WTC11 (cell line): Measurements from ENCODE around the gene ESCO1. TPM values are rescaled to one million over a fixed set of nuclear protein-coding genes. Genes with fewer than 3 reads are reported as not detected.

Source experiments
- ATAC-seq: fragments of 200-7000 bp; cut with Tn5 transposase; 2 replicates; pipeline ENCODE4 v1.10.0; 2021; ENCODE audit warnings: mild to moderate bottlenecking, moderate library complexity
- CTCF ChIA-PET: fragments of 300-600 bp; sonication (Branson Sonifier 250); formaldehyde crosslinking; loops from one replicate; lab custom pipeline; 2021; ENCODE audit warnings: antibody characterized with exemption; lab: Charles Lee
- POLR2A ChIA-PET: fragments of 350-600 bp; sonication (Branson Sonifier 250); formaldehyde crosslinking; loops from one replicate; lab custom pipeline; 2021; ENCODE audit warnings: antibody characterized with exemption; lab: Charles Lee
- DNase-seq: peaks from one replicate; pipeline ENCODE4 v3.0.0; 2021; ENCODE audit warnings: low spot score
- H3K27ac Mint-ChIP-seq: 2 replicates; pipeline ENCODE4 v1.8.0; 2021; ENCODE audit warnings: mixed read lengths
- H3K27me3 Mint-ChIP-seq: 2 replicates; pipeline ENCODE4 v1.8.0; 2021; ENCODE audit warnings: low read depth, mild to moderate bottlenecking, moderate library complexity, mixed read lengths
- H3K36me3 Mint-ChIP-seq: 2 replicates; pipeline ENCODE4 v1.8.0; 2021; ENCODE audit warnings: mixed read lengths
- H3K4me1 Mint-ChIP-seq: 2 replicates; pipeline ENCODE4 v1.8.0; 2022; ENCODE audit warnings: mixed read lengths
- H3K4me3 Mint-ChIP-seq: 2 replicates; pipeline ENCODE4 v1.8.0; 2021; ENCODE audit warnings: mild to moderate bottlenecking, moderate library complexity, mixed read lengths
- H3K9me3 Mint-ChIP-seq: 2 replicates; pipeline ENCODE4 v1.8.0; 2021; ENCODE audit warnings: mixed read lengths
- ATF2 ChIP-seq: sonication (generic); formaldehyde crosslinking; IDR thresholded peaks from 2 replicates; pipeline ENCODE4 v1.8.1; 2022; ENCODE audit warnings: low read depth, missing genetic modification reagents, borderline replicate concordance
- CDX4 ChIP-seq: fragments of 250-450 bp; sonication (Bioruptor Pico); IDR thresholded peaks from 2 replicates; pipeline ENCODE4 v1.9.0; 2021; ENCODE audit warnings: moderate library complexity, mild to moderate bottlenecking, inconsistent platforms, borderline replicate concordance
- CREM ChIP-seq: sonication (generic); formaldehyde crosslinking; IDR thresholded peaks from 2 replicates; pipeline ENCODE4 v1.8.1; 2022; ENCODE audit warnings: mild to moderate bottlenecking, missing genetic modification reagents, moderate library complexity
- FOXJ3 ChIP-seq: sonication (generic); formaldehyde crosslinking; IDR thresholded peaks from 2 replicates; pipeline ENCODE4 v1.9.0; 2021; ENCODE audit warnings: missing genetic modification reagents, mild to moderate bottlenecking, borderline replicate concordance
- FOXP1 ChIP-seq: sonication (generic); formaldehyde crosslinking; IDR thresholded peaks from 2 replicates; pipeline ENCODE4 v1.8.0; 2022; ENCODE audit warnings: missing genetic modification reagents, mild to moderate bottlenecking, moderate library complexity, borderline replicate concordance
- GABPB1 ChIP-seq: sonication (generic); formaldehyde crosslinking; IDR thresholded peaks from 2 replicates; pipeline ENCODE4 v1.8.1; 2023; ENCODE audit warnings: mild to moderate bottlenecking, missing genetic modification reagents
- MLX ChIP-seq: sonication (generic); formaldehyde crosslinking; IDR thresholded peaks from 2 replicates; pipeline ENCODE4 v1.8.1; 2023; ENCODE audit warnings: mild to moderate bottlenecking, missing genetic modification reagents, moderate library complexity
- NFATC4 ChIP-seq: fragments of 250-450 bp; sonication (Bioruptor Pico); IDR thresholded peaks from 2 replicates; pipeline ENCODE4 v1.9.0; 2021; ENCODE audit warnings: mild to moderate bottlenecking
- NFYB ChIP-seq: sonication (generic); formaldehyde crosslinking; conservative IDR thresholded peaks from 2 replicates; pipeline ENCODE4 v1.8.0; 2022; ENCODE audit warnings: low read depth, missing genetic modification reagents
- NR1H2 ChIP-seq: sonication (generic); formaldehyde crosslinking; IDR thresholded peaks from 2 replicates; pipeline ENCODE4 v1.9.0; 2021; ENCODE audit warnings: mild to moderate bottlenecking, moderate library complexity, missing genetic modification reagents
- NR2C2 ChIP-seq: sonication (generic); formaldehyde crosslinking; IDR thresholded peaks from 2 replicates; pipeline ENCODE4 v1.8.0; 2022; ENCODE audit warnings: mild to moderate bottlenecking, missing genetic modification reagents
- NR3C1 ChIP-seq: sonication (generic); formaldehyde crosslinking; conservative IDR thresholded peaks from 2 replicates; pipeline ENCODE4 v1.8.1; 2023; ENCODE audit warnings: low read depth, mild to moderate bottlenecking, missing genetic modification reagents
- PRRX2 ChIP-seq: fragments of 250-450 bp; sonication (Bioruptor Pico); IDR thresholded peaks from 2 replicates; pipeline ENCODE4 v1.8.0; 2021; ENCODE audit warnings: mild to moderate bottlenecking
- SOX15 ChIP-seq: fragments of 250-450 bp; sonication (Bioruptor Pico); IDR thresholded peaks from 2 replicates; pipeline ENCODE4 v1.9.0; 2021; ENCODE audit warnings: mild to moderate bottlenecking
- SP1 ChIP-seq: sonication (generic); formaldehyde crosslinking; conservative IDR thresholded peaks from 2 replicates; pipeline ENCODE4 v1.8.1; 2022; ENCODE audit warnings: missing genetic modification reagents
- TCF7 ChIP-seq: sonication (generic); formaldehyde crosslinking; IDR thresholded peaks from 2 replicates; pipeline ENCODE4 v1.8.0; 2022; ENCODE audit warnings: mild to moderate bottlenecking, low read depth, missing genetic modification reagents, moderate library complexity
- ZNF232 ChIP-seq: sonication (generic); formaldehyde crosslinking; IDR thresholded peaks from 2 replicates; pipeline ENCODE4 v1.8.0; 2022; ENCODE audit warnings: mild to moderate bottlenecking, missing genetic modification reagents
- ZNF396 ChIP-seq: fragments of 250-450 bp; sonication (Bioruptor Pico); IDR thresholded peaks from 2 replicates; pipeline ENCODE4 v1.8.0; 2021; ENCODE audit warnings: mild to moderate bottlenecking, moderate library complexity, borderline replicate concordance
- ZNF671 ChIP-seq: fragments of 250-450 bp; sonication (Bioruptor Pico); IDR thresholded peaks from 2 replicates; pipeline ENCODE4 v1.8.0; 2021; ENCODE audit warnings: mild to moderate bottlenecking
- total RNA-seq: library from RNA; stranded (reverse); gene quantifications from 3 replicates; pipeline ENCODE4 v1.2.3, GENCODE V29; 2021
- TF ChIP-seq, protein P1 (sequence below): sonication (generic); formaldehyde crosslinking; IDR thresholded peaks from 2 replicates; pipeline ENCODE4 v1.8.1; 2023; ENCODE audit warnings: mild to moderate bottlenecking, moderate library complexity, missing genetic modification reagents
- TF ChIP-seq, protein P2 (sequence below): fragments of 250-450 bp; sonication (Bioruptor Pico); IDR thresholded peaks from 2 replicates; pipeline ENCODE4 v1.9.0; 2021; ENCODE audit warnings: mild to moderate bottlenecking
- TF ChIP-seq, protein P3 (sequence below): fragments of 250-450 bp; sonication (Bioruptor Pico); IDR thresholded peaks from 2 replicates; pipeline ENCODE4 v2.1.2; 2022; ENCODE audit warnings: mild to moderate bottlenecking, moderate library complexity
- TF ChIP-seq, protein P4 (sequence below): sonication (generic); formaldehyde crosslinking; IDR thresholded peaks from 2 replicates; pipeline ENCODE4 v1.8.1; 2022; ENCODE audit warnings: low read depth, mild to moderate bottlenecking, moderate library complexity, missing genetic modification reagents, borderline replicate concordance
- TF ChIP-seq, protein P5 (sequence below): fragments of 250-450 bp; sonication (Bioruptor Pico); IDR thresholded peaks from 2 replicates; pipeline ENCODE4 v1.9.0; 2021; ENCODE audit warnings: mild to moderate bottlenecking

ESCO1 gene
- total RNA-seq, 1 experiment from 2014 or later, result 46.5 TPM

DNA sequence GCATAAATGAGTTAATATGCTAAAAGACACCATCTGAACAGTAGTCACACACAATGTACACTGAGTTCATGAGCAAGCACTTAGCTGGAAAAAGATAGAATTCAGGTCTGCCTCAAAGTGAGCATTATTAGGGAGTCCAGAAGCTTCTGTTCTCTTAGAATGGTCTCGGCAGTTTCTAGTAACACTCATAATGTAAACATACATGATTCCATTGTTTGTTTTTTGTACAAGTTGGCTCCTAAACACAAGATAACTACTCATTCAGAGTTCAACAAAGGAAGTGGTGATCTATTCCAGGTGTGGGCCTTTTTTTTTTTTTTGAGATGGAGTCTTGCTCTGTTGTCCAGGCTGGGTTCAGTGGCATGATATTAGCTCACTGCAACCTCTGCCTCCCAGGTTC, 66.2 kb downstream of the ESCO1 start:
- H3K36me3 Mint-ChIP-seq, result peaks cover 51% of the 10 kb centered on the region
- no peak overlapping the region for H3K27ac Mint-ChIP-seq
- ATAC-seq, result no peak
- no peaks in the 10 kb centered on the region for H3K27me3 Mint-ChIP-seq
- TF ChIP-seq GABPB1 (CRISPR knock-in tag) (no peak), NR3C1 (CRISPR knock-in tag) (no peak), ATF2 (CRISPR knock-in tag) (no peak), SOX15 (CRISPR knock-in tag) (no peak), FOXP1 (CRISPR knock-in tag) (no peak), FOXJ3 (CRISPR knock-in tag) (no peak), PRRX2 (CRISPR knock-in tag) (no peak), NFATC4 (CRISPR knock-in tag) (no peak), CREM (CRISPR knock-in tag) (no peak), ZNF232 (CRISPR knock-in tag) (no peak), MLX (CRISPR knock-in tag) (no peak), CDX4 (CRISPR knock-in tag) (no peak), ZNF671 (CRISPR knock-in tag) (no peak), TCF7 (CRISPR knock-in tag) (no peak), SP1 (CRISPR knock-in tag) (no peak)
- TF ChIP-seq, protein P1, sequence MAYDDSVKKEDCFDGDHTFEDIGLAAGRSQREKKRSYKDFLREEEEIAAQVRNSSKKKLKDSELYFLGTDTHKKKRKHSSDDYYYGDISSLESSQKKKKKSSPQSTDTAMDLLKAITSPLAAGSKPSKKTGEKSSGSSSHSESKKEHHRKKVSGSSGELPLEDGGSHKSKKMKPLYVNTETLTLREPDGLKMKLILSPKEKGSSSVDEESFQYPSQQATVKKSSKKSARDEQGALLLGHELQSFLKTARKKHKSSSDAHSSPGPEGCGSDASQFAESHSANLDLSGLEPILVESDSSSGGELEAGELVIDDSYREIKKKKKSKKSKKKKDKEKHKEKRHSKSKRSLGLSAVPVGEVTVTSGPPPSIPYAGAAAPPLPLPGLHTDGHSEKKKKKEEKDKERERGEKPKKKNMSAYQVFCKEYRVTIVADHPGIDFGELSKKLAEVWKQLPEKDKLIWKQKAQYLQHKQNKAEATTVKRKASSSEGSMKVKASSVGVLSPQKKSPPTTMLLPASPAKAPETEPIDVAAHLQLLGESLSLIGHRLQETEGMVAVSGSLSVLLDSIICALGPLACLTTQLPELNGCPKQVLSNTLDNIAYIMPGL, result no peak
- TF ChIP-seq, protein P2, sequence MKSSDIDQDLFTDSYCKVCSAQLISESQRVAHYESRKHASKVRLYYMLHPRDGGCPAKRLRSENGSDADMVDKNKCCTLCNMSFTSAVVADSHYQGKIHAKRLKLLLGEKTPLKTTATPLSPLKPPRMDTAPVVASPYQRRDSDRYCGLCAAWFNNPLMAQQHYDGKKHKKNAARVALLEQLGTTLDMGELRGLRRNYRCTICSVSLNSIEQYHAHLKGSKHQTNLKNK (CRISPR knock-in tag), result no peak
- TF ChIP-seq, protein P3, sequence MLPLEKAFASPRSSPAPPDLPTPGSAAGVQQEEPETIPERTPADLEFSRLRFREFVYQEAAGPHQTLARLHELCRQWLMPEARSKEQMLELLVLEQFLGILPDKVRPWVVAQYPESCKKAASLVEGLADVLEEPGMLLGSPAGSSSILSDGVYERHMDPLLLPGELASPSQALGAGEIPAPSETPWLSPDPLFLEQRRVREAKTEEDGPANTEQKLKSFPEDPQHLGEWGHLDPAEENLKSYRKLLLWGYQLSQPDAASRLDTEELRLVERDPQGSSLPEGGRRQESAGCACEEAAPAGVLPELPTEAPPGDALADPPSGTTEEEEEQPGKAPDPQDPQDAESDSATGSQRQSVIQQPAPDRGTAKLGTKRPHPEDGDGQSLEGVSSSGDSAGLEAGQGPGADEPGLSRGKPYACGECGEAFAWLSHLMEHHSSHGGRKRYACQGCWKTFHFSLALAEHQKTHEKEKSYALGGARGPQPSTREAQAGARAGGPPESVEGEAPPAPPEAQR (CRISPR knock-in tag), result no peak
- POLR2A ChIA-PET, result no interaction called here
- DNase-seq, result no peak
- no peaks in the 10 kb centered on the region for H3K9me3 Mint-ChIP-seq
- H3K4me1 Mint-ChIP-seq, result no peaks in the 10 kb centered on the region
- CTCF ChIA-PET, result interaction anchor here (1.2 kb wide), 1 partner anchor 67 kb away, joined by 3 read pairs; no protein-coding TSS in a partner anchor
- H3K4me3 Mint-ChIP-seq, result no peak overlapping the region

- Mint-ChIP-seq H3K27me3 (no peaks in the 10 kb centered on the region), H3K27ac (no peak overlapping the region), H3K4me3 (no peak overlapping the region), H3K36me3 (peaks cover 30% of the 10 kb centered on the region), H3K4me1 (no peaks in the 10 kb centered on the region), H3K9me3 (no peaks in the 10 kb centered on the region)
- ATAC-seq (no peak), DNase-seq (no peak)
- POLR2A ChIA-PET, result no interaction called here
- CTCF ChIA-PET, result interaction anchor here (0.6 kb wide), 1 partner anchor 132 kb away, joined by 3 read pairs; no protein-coding TSS in a partner anchor
- TF ChIP-seq, protein P4, sequence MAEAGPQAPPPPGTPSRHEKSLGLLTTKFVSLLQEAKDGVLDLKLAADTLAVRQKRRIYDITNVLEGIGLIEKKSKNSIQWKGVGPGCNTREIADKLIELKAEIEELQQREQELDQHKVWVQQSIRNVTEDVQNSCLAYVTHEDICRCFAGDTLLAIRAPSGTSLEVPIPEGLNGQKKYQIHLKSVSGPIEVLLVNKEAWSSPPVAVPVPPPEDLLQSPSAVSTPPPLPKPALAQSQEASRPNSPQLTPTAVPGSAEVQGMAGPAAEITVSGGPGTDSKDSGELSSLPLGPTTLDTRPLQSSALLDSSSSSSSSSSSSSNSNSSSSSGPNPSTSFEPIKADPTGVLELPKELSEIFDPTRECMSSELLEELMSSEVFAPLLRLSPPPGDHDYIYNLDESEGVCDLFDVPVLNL (CRISPR knock-in tag), result no peak
- no peak for TF ChIP-seq CDX4 (CRISPR knock-in tag)
- TF ChIP-seq NR1H2, result no peak
- no peak for TF ChIP-seq NFYB (CRISPR knock-in tag)
- TF ChIP-seq NR3C1 (CRISPR knock-in tag), result no peak
- TF ChIP-seq ZNF396, result no peak
- TF ChIP-seq, protein P5, sequence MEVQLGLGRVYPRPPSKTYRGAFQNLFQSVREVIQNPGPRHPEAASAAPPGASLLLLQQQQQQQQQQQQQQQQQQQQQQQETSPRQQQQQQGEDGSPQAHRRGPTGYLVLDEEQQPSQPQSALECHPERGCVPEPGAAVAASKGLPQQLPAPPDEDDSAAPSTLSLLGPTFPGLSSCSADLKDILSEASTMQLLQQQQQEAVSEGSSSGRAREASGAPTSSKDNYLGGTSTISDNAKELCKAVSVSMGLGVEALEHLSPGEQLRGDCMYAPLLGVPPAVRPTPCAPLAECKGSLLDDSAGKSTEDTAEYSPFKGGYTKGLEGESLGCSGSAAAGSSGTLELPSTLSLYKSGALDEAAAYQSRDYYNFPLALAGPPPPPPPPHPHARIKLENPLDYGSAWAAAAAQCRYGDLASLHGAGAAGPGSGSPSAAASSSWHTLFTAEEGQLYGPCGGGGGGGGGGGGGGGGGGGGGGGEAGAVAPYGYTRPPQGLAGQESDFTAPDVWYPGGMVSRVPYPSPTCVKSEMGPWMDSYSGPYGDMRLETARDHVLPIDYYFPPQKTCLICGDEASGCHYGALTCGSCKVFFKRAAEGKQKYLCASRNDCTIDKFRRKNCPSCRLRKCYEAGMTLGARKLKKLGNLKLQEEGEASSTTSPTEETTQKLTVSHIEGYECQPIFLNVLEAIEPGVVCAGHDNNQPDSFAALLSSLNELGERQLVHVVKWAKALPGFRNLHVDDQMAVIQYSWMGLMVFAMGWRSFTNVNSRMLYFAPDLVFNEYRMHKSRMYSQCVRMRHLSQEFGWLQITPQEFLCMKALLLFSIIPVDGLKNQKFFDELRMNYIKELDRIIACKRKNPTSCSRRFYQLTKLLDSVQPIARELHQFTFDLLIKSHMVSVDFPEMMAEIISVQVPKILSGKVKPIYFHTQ (CRISPR knock-in tag), result no peak
- TF ChIP-seq NR2C2 (CRISPR knock-in tag), result no peak
These were observed 74.0 kb downstream of the ESCO1 start for GRCh38 chr18:21526463-21526862.
